Measurements from ENCODE around the gene FAM120B.
"Not testable (repeated sequence)": the region's sequence is repeated elsewhere in the genome, so short reads cannot be mapped to it uniquely, and the experiment has no call there.

Gene FAM120B, protein sequence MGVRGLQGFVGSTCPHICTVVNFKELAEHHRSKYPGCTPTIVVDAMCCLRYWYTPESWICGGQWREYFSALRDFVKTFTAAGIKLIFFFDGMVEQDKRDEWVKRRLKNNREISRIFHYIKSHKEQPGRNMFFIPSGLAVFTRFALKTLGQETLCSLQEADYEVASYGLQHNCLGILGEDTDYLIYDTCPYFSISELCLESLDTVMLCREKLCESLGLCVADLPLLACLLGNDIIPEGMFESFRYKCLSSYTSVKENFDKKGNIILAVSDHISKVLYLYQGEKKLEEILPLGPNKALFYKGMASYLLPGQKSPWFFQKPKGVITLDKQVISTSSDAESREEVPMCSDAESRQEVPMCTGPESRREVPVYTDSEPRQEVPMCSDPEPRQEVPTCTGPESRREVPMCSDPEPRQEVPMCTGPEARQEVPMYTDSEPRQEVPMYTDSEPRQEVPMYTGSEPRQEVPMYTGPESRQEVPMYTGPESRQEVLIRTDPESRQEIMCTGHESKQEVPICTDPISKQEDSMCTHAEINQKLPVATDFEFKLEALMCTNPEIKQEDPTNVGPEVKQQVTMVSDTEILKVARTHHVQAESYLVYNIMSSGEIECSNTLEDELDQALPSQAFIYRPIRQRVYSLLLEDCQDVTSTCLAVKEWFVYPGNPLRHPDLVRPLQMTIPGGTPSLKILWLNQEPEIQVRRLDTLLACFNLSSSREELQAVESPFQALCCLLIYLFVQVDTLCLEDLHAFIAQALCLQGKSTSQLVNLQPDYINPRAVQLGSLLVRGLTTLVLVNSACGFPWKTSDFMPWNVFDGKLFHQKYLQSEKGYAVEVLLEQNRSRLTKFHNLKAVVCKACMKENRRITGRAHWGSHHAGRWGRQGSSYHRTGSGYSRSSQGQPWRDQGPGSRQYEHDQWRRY
- 26.2 to 62.2 (median 61.2) reads per million in 3 experiments for total RNA-seq

DNA sequence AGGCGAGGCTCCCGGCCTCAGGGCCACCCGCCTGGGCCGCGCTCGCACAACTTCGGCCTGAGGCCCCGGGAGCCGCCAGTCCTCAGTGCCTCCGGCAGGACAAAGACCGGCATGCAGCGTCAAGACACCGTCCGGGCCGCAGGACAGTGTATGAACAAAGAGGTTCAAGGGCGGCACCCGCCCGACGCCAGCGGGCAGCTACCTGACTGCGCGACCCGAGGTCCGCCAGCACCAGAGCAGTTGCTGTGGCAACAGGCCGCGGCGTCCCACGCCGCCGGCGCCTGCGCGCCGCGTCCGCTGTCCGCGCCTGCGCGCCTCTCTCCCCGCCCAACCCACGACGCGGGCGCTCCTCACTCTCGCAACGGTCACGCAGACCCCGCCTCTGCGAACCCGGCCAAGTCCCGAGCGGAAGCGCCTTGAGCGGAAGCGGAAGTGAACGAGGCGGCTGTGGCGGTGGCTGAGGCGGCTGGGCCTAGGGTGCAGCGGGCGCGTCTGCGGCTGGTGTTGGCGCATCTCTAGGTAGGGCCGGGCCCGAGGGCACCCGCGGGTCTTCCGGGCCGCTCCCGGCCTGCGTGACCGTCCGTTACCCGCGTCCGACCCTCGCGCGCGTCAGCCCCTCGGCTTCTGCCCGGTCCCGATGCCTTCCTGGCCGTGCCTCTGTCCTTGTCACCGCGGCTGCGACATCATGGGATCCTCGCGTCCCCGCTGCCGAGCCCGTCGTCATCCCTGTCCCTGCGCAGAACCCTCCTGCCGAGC lies at the start of gene FAM120B:
TSS of gene FAM120B (plus strand) at position 435 of the 756 bp plus-strand sequence. CDS start 10,633 bp downstream, outside the sequence.
- peak; percentile 95 for DNase-seq

DNA sequence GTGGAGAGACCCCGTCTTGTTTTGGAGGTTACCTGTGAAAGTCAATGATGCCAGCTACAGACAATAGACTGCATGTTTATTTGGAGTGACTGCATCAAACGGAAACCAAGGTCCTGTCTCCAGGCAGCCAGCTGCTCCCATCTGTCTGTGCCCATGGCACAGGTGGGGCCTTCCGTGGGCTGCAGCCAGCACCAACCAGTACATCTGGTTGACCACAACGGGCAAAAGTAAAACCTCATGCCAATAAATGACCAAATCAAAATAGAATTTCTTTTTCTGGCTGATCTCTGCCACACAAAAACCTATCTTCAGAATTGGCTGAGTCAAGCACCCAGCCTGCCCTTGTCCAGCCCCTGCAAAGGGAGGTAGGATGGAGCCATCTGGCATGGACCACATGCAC lies 49.2 kb upstream of the FAM120B start:
- no peak for DNase-seq

- no peak for DNase-seq
These were observed 48.2 kb upstream of the FAM120B start for GRCh38 chr6:170258407-170258806.

DNA sequence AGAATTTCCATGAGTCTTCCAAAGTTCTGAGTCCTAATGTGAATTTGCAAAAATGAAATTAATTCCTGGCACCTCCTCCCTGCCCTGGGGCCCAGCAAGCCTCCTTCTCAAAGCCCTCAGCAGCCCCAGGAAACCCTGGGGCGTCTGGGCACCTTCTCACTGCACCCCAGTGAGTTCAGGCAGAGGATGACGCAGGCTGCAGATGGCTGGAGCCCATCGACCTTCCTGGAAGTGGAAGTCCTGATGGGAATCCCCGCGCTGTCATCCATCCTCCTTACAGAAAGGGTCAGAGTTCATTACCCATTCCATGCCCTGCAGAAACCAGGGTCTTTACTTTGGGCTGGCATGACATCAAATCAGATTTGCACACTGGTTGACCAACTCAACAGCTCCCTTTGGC lies 47.3 kb upstream of the FAM120B start:
- no peak for DNase-seq

DNA sequence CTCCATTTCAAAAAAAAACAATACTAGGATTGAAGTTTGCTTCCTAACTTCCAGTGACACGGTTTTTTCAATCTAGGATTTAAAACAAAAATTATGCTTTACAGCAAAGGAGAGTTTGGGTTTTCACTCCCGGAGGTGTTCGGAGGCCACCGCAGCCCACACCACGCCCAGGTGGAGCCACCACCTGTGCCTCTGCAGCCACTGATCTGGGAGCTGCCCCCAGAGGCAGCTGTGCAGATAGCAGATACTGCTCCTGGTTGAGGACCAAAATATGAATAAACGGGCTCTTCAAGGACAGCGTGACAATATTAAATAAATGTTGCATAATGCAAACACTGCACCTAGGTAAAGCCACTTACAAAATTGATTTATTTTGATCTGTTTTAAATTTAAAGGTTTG lies 45.9 kb upstream of the FAM120B start:
- DNase-seq: no peak

DNA sequence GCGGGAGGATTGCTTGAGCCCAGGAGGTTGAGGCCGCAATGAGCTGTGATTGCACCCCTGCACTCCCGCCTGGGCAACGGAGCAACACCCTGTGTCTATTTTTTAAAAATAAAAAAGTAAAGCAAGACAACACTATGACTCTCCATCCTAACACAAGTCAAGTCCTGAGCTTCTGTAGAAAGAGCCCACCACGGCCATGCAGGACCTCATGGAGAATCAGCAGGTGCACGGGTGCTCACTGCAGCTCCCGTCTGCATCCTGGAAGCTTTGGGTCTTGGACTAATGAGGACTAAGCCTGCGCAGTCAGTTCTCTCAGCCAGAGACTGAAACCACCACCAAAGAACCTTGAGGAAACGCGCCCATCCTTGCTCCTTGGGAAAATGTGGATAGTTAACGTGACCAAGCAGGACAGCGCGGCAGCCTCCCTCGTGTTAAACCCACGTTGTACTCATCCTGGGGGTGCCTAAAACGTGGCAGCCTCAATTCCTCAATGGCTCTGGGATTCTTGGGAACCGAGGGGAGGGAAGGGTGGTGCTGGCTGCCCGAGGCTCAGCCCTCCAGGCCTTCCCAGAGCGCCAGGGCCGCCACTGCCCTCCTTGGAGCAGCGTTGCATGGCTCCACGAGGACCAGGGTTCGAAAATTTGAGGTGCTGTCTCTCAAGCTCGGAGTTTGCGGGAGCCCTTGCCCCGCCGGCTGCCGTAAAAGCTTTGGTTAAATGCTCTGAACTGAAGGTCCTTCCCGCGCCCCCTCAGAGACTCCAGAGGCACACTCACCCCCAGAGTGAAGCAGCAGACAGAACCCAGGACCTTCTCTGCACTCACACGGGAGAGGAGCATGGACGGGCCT lies 44.7 kb upstream of the FAM120B start:
- DNase-seq: no peak

DNA sequence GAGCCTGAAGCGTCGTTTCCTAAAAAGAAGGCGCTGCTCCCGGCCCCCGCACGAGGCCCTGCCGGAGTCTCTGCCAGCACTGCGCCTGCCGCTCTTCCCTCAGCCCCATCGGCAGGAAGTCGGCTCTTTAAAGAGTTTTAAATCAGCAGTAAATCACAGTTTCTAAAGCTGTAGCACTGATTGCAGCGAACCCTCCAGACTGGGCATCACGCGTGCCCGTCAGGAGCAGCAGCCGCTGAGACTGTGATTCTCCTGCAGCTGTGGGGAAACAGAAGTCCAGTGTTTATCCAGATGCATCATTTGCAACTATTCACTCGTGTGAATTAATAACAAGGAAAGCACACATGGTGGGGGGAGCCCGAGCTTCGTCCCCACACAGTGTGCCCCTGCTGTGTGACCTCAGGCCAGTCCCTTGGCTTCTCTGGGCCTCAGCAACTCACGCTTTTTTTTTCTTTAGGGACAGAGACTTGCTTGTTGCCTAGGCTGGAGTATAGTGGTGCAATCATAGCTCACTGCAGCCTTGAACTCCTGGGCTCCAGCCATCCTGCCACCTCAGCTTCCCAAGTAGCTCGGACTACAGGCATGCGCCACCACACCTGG lies 44.0 kb upstream of the FAM120B start:
- DNase-seq: no peak

- DNase-seq: no peak
These were observed 43.1 kb upstream of the FAM120B start for GRCh38 chr6:170263410-170263809.

DNA sequence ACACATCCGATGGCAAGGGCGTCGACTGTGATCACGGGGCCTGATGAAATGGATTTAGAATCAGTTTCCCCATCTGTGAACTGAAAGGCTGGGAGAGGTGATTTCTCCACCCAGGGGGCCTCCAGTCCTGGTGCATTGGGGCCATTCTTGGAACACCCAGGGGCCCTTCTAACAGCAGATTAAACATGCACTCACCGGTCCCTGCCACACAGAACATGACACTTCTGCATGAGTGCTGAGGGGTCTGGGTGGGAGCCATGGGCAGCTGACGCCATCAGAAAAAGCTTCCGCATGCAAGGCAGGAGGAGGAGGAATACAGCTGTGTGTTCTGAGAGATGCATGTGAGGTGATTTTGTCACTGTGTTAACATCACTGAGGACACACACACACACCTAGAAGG lies 42.5 kb upstream of the FAM120B start:
- no peak for DNase-seq

- not testable (repeated sequence) for DNase-seq
These were observed 41.9 kb upstream of the FAM120B start for GRCh38 chr6:170264644-170265043.

DNA sequence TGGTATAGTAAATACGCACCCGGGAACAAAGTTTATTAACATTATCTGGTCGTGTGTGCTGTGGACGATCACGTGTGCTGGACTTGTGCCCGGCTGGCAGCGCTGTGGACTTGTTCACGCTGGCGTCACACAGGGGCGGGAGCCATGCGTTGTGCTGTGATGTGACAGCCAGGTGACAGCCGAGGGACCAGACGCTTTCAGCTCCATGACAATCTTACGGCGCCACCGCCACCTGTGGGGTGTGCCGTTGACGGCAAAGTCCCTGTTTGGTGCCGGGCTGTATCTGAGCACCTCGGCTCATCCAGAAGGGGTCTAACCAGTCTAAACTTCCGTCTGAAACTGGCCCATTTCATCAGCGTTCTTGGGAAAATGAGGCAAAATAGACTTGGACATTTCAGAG lies 40.9 kb upstream of the FAM120B start:
- DNase-seq: no peak

DNA sequence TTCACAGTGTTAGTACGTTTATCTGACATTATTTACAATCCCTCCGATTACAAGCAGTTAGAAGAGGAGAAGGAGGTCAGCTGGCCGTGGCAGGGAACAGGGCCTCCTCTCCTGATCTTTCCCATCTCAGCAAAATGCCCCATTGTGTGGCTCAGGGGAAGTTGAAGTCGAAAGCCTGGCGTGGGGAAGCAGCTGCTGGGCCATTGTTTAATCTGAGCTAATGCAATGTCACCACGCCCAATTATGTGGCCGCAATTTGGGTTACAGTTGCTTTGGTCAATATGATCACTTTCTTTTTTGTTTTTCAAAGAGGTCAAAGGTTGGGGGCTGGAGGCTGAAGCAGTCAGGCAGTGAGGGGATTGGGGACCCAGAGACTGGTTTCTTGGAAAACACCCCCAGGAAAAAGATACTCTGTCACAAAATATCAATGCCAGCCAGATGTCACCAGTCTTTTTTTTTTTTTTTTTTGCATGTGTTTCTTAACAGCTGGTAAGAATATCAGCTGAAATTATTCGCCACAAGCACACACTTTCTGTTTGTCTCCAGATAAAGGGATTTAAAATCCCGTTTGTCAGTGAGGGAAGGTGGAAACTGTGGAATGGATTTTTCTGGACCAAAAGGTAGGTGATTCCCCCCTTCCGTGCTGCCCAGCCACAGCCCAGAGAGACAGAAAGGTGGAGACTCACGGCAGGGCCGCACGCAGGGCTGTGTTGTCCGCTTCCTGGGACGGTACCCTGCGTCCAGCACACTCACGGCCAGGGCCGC lies 40.3 kb upstream of the FAM120B start:
- DNase-seq: no peak

- DNase-seq: no peak
These were observed 38.9 kb upstream of the FAM120B start for GRCh38 chr6:170267688-170268087.

GRCh38 chr6:170268216-170269129 lies 38.1 kb upstream of the FAM120B start:
- no peak for DNase-seq

GRCh38 chr6:170269151-170269845 lies 37.3 kb upstream of the FAM120B start:
- no peak for DNase-seq

DNA sequence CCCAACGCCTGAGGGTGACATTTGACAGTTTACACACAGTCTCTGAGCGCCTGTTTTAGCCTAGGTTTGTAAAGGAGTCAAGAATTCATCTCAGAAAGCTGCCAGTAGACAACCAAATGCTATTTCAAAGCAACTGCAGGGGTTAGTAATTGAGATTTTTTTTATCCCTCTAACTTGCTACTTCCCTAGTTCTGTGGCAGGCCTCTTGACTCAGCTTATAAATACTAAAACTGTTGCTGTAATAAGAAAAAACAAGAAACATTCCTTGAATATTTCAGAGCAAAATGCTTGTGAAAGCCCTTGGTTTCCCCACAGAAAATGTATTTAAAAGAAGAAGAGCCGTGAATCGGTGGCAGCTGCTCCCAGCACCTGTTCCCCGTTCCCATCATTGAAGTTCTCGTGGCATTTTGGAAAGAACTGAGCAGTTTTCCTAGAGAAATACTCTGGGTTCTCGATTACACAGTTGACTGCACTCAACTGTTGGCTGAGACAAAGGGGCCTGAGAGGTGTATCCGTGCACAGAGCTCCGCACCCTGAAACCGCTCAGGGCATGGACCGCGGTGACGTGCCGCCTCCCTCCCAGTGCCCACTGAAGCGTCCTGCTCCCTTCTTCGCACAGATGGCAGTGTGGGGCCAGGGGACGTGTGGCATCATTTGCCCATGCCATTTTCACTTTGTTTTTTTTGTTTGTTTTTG lies 36.6 kb upstream of the FAM120B start:
- DNase-seq: no peak

DNA sequence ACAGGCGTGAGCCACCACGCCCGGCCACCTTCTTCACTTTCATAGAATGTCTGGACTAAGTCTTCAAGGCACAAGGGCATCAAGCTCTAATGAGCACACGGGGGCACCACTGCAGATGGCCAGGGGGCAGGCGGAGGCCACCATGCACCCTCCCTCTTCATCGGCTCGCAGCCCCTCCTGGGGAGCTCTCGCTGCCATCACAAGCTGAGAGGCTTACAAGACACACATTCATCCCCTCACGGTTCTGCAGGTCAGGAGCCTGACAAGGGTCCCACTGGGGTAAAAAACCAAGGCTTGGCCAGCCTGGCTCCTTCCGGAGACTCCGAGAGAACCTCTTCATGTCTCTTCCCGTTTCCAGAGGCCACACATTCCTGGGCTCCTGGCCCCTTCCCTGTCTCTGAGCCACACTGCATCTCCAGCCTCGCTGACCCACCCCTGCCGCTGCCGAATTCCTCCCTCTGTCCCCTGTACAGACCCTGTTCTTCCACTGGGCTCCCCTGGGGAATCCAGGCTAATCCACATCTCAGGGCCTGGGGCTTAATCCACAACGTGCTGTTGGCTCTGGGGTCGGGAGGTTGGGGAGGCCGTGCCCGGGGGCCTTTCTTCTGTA lies 35.5 kb upstream of the FAM120B start:
- DNase-seq: no peak

- DNase-seq: peak; percentile 82
These were observed 34.7 kb upstream of the FAM120B start for GRCh38 chr6:170271771-170272314.

All from central memory CD4-positive, alpha-beta T cell (primary cell).